OCI-LY7 (cell line): ENCODE data around the gene DCDC2C. TPM values are rescaled to one million over a fixed set of nuclear protein-coding genes. Genes with fewer than 3 reads are reported as not detected.

ENCODE experiments used
- BruUV-seq: library from RNA; stranded (reverse); fragments of 400-500 nt; replicated peaks from 2 replicates; lab custom pipeline; 2021; lab: Mats Ljungman, UMichigan
- CTCF ChIA-PET: fragments of 300-600 bp; sonication (Branson Sonifier 250); formaldehyde crosslinking; loops from one replicate; lab custom pipeline; 2022; ENCODE audit warnings: antibody characterized with exemption; ENCODE audit not compliant: unreplicated experiment; lab: Charles Lee
- POLR2A ChIA-PET: fragments of 300-600 bp; sonication (Branson Sonifier 250); formaldehyde crosslinking; loops from one replicate; lab custom pipeline; 2022; ENCODE audit warnings: antibody characterized with exemption; lab: Charles Lee
- DNase-seq: peaks from one replicate; pipeline ENCODE4 v3.0.0-alpha.2; 2015; ENCODE audit warnings: low spot score
- H2AFZ ChIP-seq: fragments of 200-600 bp; sonication (generic), shearing (Covaris generic); 2 replicates; pipeline ENCODE4 v1.6.1; 2014; ENCODE audit warnings: mild to moderate bottlenecking, antibody characterized with exemption, low read length, moderate library complexity
- H3K27ac ChIP-seq: fragments of 200-600 bp; sonication (generic); 2 replicates; pipeline ENCODE4 v1.5.1; 2014; ENCODE audit warnings: mixed run types, low read depth, mild to moderate bottlenecking, moderate library complexity, low read length, inconsistent platforms; ENCODE audit not compliant: poor library complexity, severe bottlenecking
- H3K36me3 ChIP-seq: fragments of 200-600 bp; sonication (generic); 2 replicates; pipeline ENCODE4 v1.6.1; 2014; ENCODE audit warnings: mild to moderate bottlenecking, antibody characterized with exemption, low read length, moderate library complexity, mixed read lengths; ENCODE audit not compliant: insufficient read depth
- H3K4me1 ChIP-seq: fragments of 200-600 bp; sonication (generic); 2 replicates; pipeline ENCODE4 v1.5.1; 2014; ENCODE audit warnings: mild to moderate bottlenecking, low read length; ENCODE audit not compliant: insufficient read depth, poor library complexity, severe bottlenecking
- H3K4me2 ChIP-seq: fragments of 200-600 bp; sonication (generic); 2 replicates; pipeline ENCODE4 v1.6.1; 2014; ENCODE audit warnings: mild to moderate bottlenecking, low read length
- H3K4me3 ChIP-seq: fragments of 200-600 bp; sonication (generic); 2 replicates; pipeline ENCODE4 v1.5.1; 2014; ENCODE audit warnings: mild to moderate bottlenecking, low read depth, low read length; ENCODE audit not compliant: poor library complexity, severe bottlenecking
- H3K79me2 ChIP-seq: fragments of 200-600 bp; sonication (generic); 2 replicates; pipeline ENCODE4 v1.6.1; 2016; ENCODE audit warnings: low read depth, mild to moderate bottlenecking, low read length, moderate library complexity, mixed read lengths; ENCODE audit not compliant: insufficient read depth
- H3K9me2 ChIP-seq: fragments of 200-600 bp; sonication (generic); 2 replicates; pipeline ENCODE4 v1.6.1; 2016; ENCODE audit warnings: mild to moderate bottlenecking, low read length, mixed read lengths; ENCODE audit not compliant: insufficient read depth
- H3K9me3 ChIP-seq: fragments of 200-600 bp; sonication (generic); 2 replicates; pipeline ENCODE4 v1.6.1; 2014; ENCODE audit warnings: mild to moderate bottlenecking, mixed run types, low read length, mixed read lengths
- H4K20me1 ChIP-seq: fragments of 200-600 bp; sonication (generic); 2 replicates; pipeline ENCODE4 v1.6.1; 2014; ENCODE audit warnings: mild to moderate bottlenecking, antibody characterized with exemption, low read length, moderate library complexity, mixed read lengths; ENCODE audit not compliant: insufficient read depth
- EZH2phosphoT487 ChIP-seq: fragments of 200-600 bp; sonication (generic); IDR thresholded peaks from 2 replicates; pipeline ENCODE4 v1.6.1; 2018; ENCODE audit warnings: low read depth, borderline replicate concordance, mild to moderate bottlenecking, mixed run types, antibody characterized with exemption, low read length, moderate library complexity, mixed read lengths
- intact Hi-C: fragments of 100-400 bp; cut with micrococcal nuclease; formaldehyde crosslinking; loops from one replicate; pipeline ENCODE4 v1.10.0; 2022; ENCODE audit not compliant: unreplicated experiment
- total RNA-seq, 2 experiments: library from RNA; depleted of rRNA in 1 of 2; stranded (reverse); fragments of >200 nt in 1 of 2; shearing (Covaris generic) in 1 of 2; gene quantifications; 2 replicates each; pipeline ENCODE4 v1.2.3, GENCODE V29; 2014 to 2022
- TF ChIP-seq, protein P1 (sequence below): fragments of 200-600 bp; sonication (generic); conservative IDR thresholded peaks from 2 replicates; pipeline ENCODE4 v1.5.1; 2014; ENCODE audit warnings: mild to moderate bottlenecking, antibody characterized with exemption, low read length, moderate library complexity, mixed read lengths

DCDC2C gene
- total RNA-seq, 2 experiments from 2014 or later: not detected

DNA sequence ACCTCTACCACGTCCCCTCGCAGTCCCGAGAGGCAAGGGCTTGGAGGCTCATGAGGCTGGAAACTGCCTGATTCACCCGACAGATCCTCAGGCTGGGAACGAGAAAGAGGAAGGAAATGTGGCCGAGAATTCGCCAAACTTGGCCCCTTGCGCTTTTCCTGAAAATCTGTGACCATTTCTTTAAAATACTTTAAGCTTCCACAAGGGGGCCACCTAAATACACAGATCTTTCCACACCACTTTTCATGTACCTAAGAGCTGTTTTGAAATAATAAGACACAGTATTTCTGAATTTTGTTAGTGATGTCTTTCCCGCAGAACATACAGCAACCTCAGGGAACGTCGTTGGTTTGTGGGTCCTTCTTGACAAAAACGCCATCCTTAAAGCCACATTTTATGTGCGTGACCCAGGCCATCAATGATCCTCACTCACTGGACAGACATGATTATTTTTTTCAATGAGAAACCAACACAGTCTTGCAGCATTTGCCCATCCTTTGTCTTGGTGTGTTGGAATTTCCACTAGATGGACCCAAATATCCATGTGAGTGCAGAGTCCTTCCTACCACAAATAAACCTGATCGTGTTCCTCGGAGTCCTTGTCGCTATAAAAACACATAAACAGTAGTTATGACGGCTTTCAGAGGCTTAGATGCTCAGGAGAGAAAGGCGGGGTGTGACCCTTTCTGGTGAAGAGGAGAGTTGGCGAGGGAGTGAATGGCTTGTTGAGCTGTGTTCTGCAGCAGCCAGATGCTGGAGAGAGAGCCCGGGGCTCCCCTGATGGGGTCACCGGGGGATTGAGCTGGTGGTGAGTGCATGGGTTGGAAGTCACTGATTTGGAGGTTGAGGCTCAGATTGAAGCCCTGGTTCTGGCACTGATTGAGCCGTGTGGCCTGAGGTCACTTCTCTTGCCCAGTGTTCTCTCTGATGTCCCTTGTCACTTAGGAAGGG is 25.0 kb downstream of the DCDC2C start:
- Histone ChIP-seq H3K27ac (no peak overlapping the region), H3K36me3 (no peaks in the 10 kb centered on the region), H3K9me2 (no peaks in the 10 kb centered on the region), H3K4me2 (no peak overlapping the region), H2AFZ (no peak overlapping the region), H3K4me1 (no peaks in the 10 kb centered on the region), H4K20me1 (no peaks in the 10 kb centered on the region), H3K4me3 (no peak overlapping the region), H3K79me2 (no peaks in the 10 kb centered on the region), H3K9me3 (no peaks in the 10 kb centered on the region)
- no TSS peak for BruUV-seq
- CTCF ChIA-PET: interaction anchor here (0.6 to 0.7 kb wide), 2 partner anchors 49 to 53 kb away, joined by 3 to 4 read pairs; no protein-coding TSS in a partner anchor
- peak; percentile 46 for DNase-seq
- POLR2A ChIA-PET: interaction anchor here (0.5 kb wide), 1 partner anchor 1967 kb away, joined by 3 read pairs; no protein-coding TSS in a partner anchor
- TF ChIP-seq, protein P1, sequence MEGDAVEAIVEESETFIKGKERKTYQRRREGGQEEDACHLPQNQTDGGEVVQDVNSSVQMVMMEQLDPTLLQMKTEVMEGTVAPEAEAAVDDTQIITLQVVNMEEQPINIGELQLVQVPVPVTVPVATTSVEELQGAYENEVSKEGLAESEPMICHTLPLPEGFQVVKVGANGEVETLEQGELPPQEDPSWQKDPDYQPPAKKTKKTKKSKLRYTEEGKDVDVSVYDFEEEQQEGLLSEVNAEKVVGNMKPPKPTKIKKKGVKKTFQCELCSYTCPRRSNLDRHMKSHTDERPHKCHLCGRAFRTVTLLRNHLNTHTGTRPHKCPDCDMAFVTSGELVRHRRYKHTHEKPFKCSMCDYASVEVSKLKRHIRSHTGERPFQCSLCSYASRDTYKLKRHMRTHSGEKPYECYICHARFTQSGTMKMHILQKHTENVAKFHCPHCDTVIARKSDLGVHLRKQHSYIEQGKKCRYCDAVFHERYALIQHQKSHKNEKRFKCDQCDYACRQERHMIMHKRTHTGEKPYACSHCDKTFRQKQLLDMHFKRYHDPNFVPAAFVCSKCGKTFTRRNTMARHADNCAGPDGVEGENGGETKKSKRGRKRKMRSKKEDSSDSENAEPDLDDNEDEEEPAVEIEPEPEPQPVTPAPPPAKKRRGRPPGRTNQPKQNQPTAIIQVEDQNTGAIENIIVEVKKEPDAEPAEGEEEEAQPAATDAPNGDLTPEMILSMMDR: peak; percentile 83
- TF ChIP-seq EZH2phosphoT487: no peak
- intact Hi-C loops: loop anchor here (2.0 to 5.0 kb wide), 2 partner anchors 52 to 99 kb away; no protein-coding TSS in a partner anchor

DNA sequence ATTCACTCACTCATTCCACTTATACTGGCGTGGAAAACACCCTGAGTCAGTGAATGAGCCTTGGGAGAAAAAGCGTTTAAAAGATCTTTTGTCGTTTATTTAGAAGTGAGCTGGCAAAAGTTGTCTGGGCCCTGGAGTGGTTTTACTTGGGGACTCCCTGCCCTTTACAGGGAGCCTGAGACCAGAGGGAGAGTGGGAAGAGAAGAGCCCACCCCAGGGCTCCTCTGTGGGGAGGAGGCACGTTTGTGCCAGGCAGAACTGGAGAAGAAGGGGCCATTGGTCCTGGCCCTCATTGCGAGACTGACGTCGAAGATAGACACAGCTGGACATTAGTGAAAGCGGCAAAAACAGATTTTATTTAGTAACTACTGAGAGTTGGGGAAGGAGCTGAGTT is 25.7 kb downstream of the DCDC2C start:
- Histone ChIP-seq H3K36me3 (no peaks in the 10 kb centered on the region), H3K9me2 (no peaks in the 10 kb centered on the region), H2AFZ (no peak overlapping the region), H3K4me1 (no peaks in the 10 kb centered on the region), H3K27ac (no peak overlapping the region), H3K4me3 (no peak overlapping the region), H3K9me3 (no peaks in the 10 kb centered on the region), H3K4me2 (no peak overlapping the region), H4K20me1 (no peaks in the 10 kb centered on the region), H3K79me2 (no peaks in the 10 kb centered on the region)
- BruUV-seq: no TSS peak
- no peak for TF ChIP-seq EZH2phosphoT487
- TF ChIP-seq, protein P1: no peak
- CTCF ChIA-PET: no interaction called here
- DNase-seq: no peak
- POLR2A ChIA-PET: interaction anchor here (0.5 kb wide), 1 partner anchor 1966 kb away, joined by 3 read pairs; no protein-coding TSS in a partner anchor
- intact Hi-C loops: loop anchor here (2.0 to 5.0 kb wide), 2 partner anchors 52 to 98 kb away; no protein-coding TSS in a partner anchor
